Measurements from ENCODE around the gene SPATC1L.

GRCh38 chr21:46207920-46208591, 23.8 kb upstream of the SPATC1L start:
- TF ChIP-seq, protein P1, sequence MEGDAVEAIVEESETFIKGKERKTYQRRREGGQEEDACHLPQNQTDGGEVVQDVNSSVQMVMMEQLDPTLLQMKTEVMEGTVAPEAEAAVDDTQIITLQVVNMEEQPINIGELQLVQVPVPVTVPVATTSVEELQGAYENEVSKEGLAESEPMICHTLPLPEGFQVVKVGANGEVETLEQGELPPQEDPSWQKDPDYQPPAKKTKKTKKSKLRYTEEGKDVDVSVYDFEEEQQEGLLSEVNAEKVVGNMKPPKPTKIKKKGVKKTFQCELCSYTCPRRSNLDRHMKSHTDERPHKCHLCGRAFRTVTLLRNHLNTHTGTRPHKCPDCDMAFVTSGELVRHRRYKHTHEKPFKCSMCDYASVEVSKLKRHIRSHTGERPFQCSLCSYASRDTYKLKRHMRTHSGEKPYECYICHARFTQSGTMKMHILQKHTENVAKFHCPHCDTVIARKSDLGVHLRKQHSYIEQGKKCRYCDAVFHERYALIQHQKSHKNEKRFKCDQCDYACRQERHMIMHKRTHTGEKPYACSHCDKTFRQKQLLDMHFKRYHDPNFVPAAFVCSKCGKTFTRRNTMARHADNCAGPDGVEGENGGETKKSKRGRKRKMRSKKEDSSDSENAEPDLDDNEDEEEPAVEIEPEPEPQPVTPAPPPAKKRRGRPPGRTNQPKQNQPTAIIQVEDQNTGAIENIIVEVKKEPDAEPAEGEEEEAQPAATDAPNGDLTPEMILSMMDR (IDR thresholded peaks at IDR 0.05): no peak
- TF ChIP-seq POLR2A (IDR thresholded peaks at IDR 0.05): no peak
